IMR-90 (cell line): ENCODE results near the gene GTF2A1L. TPM values are rescaled to one million over a fixed set of nuclear protein-coding genes. Genes with fewer than 3 reads are reported as not detected.

ENCODE experiments used
- ATAC-seq: fragments of 200-7000 bp; cut with Tn5 transposase; 2 replicates; pipeline ENCODE4 v1.9.1; 2020; ENCODE audit warnings: low read depth, mild to moderate bottlenecking, moderate library complexity
- BruUV-seq: library from RNA; stranded (reverse); fragments of 400-500 nt; replicated peaks from 2 replicates; lab custom pipeline; 2021; lab: Mats Ljungman, UMichigan
- CTCF ChIA-PET: fragments of 300-600 bp; formaldehyde crosslinking; extraction: SDS; loops from one replicate; lab custom pipeline; 2021; ENCODE audit warnings: antibody characterized with exemption; lab: Yijun Ruan, JAX
- POLR2A ChIA-PET: fragments of 300-600 bp; sonication (Branson Sonifier 250); formaldehyde crosslinking; loops from one replicate; lab custom pipeline; 2022; ENCODE audit warnings: antibody characterized with exemption; ENCODE audit not compliant: unreplicated experiment; lab: Charles Lee
- DNase-seq: peaks from one replicate; pipeline ENCODE4 v3.0.0; 2013
- H2AFZ ChIP-seq: replicated peaks from 2 replicates; pipeline ENCODE3; 2013; ENCODE audit warnings: low read length, mild to moderate bottlenecking; ENCODE audit not compliant: poor library complexity
- H2AK5ac ChIP-seq: 2 replicates; pipeline ENCODE4 v1.6.1; 2013; ENCODE audit warnings: low read depth, low read length, inconsistent platforms
- H2AK9ac ChIP-seq: replicated peaks from 2 replicates; pipeline ENCODE3; 2013; ENCODE audit warnings: mild to moderate bottlenecking, low read depth, low read length, moderate library complexity; ENCODE audit not compliant: poor library complexity
- H2BK120ac ChIP-seq: 2 replicates; pipeline ENCODE4 v1.6.1; 2013; ENCODE audit warnings: low read depth, low read length, inconsistent platforms
- H2BK15ac ChIP-seq: 3 replicates; pipeline ENCODE4 v1.6.1; 2013; ENCODE audit warnings: low read depth, low read length, inconsistent platforms
- H2BK20ac ChIP-seq: 2 replicates; pipeline ENCODE4 v1.6.1; 2013; ENCODE audit warnings: low read depth, mild to moderate bottlenecking, inconsistent platforms, low read length, moderate library complexity
- H2BK5ac ChIP-seq: 2 replicates; pipeline ENCODE4 v1.6.1; 2013; ENCODE audit warnings: mild to moderate bottlenecking, low read depth, low read length, inconsistent platforms; ENCODE audit not compliant: poor library complexity, severe bottlenecking
- H3K14ac ChIP-seq: replicated peaks from 2 replicates; pipeline ENCODE4 v1.6.1; 2013; ENCODE audit warnings: low read depth, low read length, inconsistent platforms
- H3K18ac ChIP-seq: 2 replicates; pipeline ENCODE4 v1.6.1; 2013; ENCODE audit warnings: low read depth, low read length, control low read depth
- H3K23ac ChIP-seq: 2 replicates; pipeline ENCODE4 v1.6.1; 2013; ENCODE audit warnings: low read depth, low read length, inconsistent platforms
- H3K27ac ChIP-seq: 2 replicates; pipeline ENCODE4 v1.5.1; 2013; ENCODE audit warnings: mild to moderate bottlenecking, control low read depth, low read length; ENCODE audit not compliant: insufficient read depth
- H3K27me3 ChIP-seq: 2 replicates; pipeline ENCODE4 v1.6.1; 2013; ENCODE audit warnings: low read length; ENCODE audit not compliant: control insufficient read depth, insufficient read depth
- H3K36me3 ChIP-seq: 2 replicates; pipeline ENCODE4 v1.6.1; 2013; ENCODE audit warnings: low read length, mixed read lengths; ENCODE audit not compliant: control insufficient read depth, insufficient read depth
- H3K4ac ChIP-seq: 2 replicates; pipeline ENCODE4 v1.6.1; 2013; ENCODE audit warnings: low read depth, low read length, inconsistent platforms
- H3K4me1 ChIP-seq: 2 replicates; pipeline ENCODE4 v1.6.1; 2013; ENCODE audit warnings: low read length, mixed read lengths; ENCODE audit not compliant: control insufficient read depth, insufficient read depth
- H3K4me2 ChIP-seq: 2 replicates; pipeline ENCODE4 v1.6.1; 2013; ENCODE audit warnings: low read depth, mild to moderate bottlenecking, control low read depth, low read length, moderate library complexity
- H3K4me3 ChIP-seq: 2 replicates; pipeline ENCODE4 v1.5.1; 2013; ENCODE audit warnings: low read depth, mild to moderate bottlenecking, control low read depth, low read length, moderate library complexity; ENCODE audit not compliant: insufficient read depth
- H3K56ac ChIP-seq: 2 replicates; pipeline ENCODE4 v1.6.1; 2013; ENCODE audit warnings: low read length, inconsistent platforms; ENCODE audit not compliant: insufficient read depth; ENCODE audit errors: extremely low read depth
- H3K79me1 ChIP-seq, 2 experiments: 2 replicates each; pipeline ENCODE4 v1.6.1; 2013; ENCODE audit warnings: low read length in 2 of 2, inconsistent platforms in 1 of 2, low read depth in 1 of 2
- H3K9ac ChIP-seq: 2 replicates; pipeline ENCODE4 v1.6.1; 2013; ENCODE audit warnings: low read depth, low read length, control low read depth
- H3K9me1 ChIP-seq: 2 replicates; pipeline ENCODE4 v1.6.1; 2013; ENCODE audit warnings: low read length, inconsistent platforms; ENCODE audit not compliant: insufficient read depth
- H3K9me3 ChIP-seq: 2 replicates; pipeline ENCODE4 v1.6.1; 2013; ENCODE audit warnings: low read length; ENCODE audit not compliant: control insufficient read depth, insufficient read depth
- H4K20me1 ChIP-seq: 2 replicates; pipeline ENCODE4 v1.6.1; 2013; ENCODE audit warnings: low read length, inconsistent platforms; ENCODE audit not compliant: insufficient read depth
- H4K5ac ChIP-seq: 2 replicates; pipeline ENCODE4 v1.6.1; 2013; ENCODE audit warnings: mild to moderate bottlenecking, low read depth, low read length, control low read depth
- H4K8ac ChIP-seq, 2 experiments: 2 replicates each; pipeline ENCODE4 v1.6.1; 2013; ENCODE audit warnings: low read depth in 2 of 2, low read length in 2 of 2, control low read depth in 1 of 2, inconsistent platforms in 1 of 2
- H4K91ac ChIP-seq: 2 replicates; pipeline ENCODE4 v1.6.1; 2013; ENCODE audit warnings: low read depth, low read length, inconsistent platforms; ENCODE audit not compliant: insufficient read depth
- BHLHE40 ChIP-seq: fragments of 150-350 bp; IDR thresholded peaks from 2 replicates; pipeline ENCODE4 v1.6.1; 2016; ENCODE audit warnings: mild to moderate bottlenecking, low read depth, low read length
- CEBPB ChIP-seq: IDR thresholded peaks from 2 replicates; pipeline ENCODE4 v1.6.1; 2012; ENCODE audit warnings: low read depth, low read length, improper control_type of control experiment
- CHD1 ChIP-seq: IDR thresholded peaks from 2 replicates; pipeline ENCODE4 v1.6.1; 2012; ENCODE audit warnings: low read depth, low read length, improper control_type of control experiment
- FOS ChIP-seq: fragments of 150-350 bp; IDR thresholded peaks from 2 replicates; pipeline ENCODE4 v1.6.1; 2016; ENCODE audit warnings: low read depth, low read length
- MAFK ChIP-seq: IDR thresholded peaks from 2 replicates; pipeline ENCODE4 v1.6.1; 2012; ENCODE audit warnings: low read depth, low read length, improper control_type of control experiment
- MXI1 ChIP-seq: IDR thresholded peaks from 2 replicates; pipeline ENCODE4 v1.6.1; 2012; ENCODE audit warnings: low read depth, mild to moderate bottlenecking, low read length, moderate library complexity, borderline replicate concordance
- NFE2L2 ChIP-seq: fragments of 150-350 bp; IDR thresholded peaks from 2 replicates; pipeline ENCODE4 v1.6.1; 2016; ENCODE audit warnings: low read depth, mild to moderate bottlenecking, low read length
- POLR2A ChIP-seq: IDR thresholded peaks from 2 replicates; pipeline ENCODE4 v1.6.1; 2012; ENCODE audit warnings: mild to moderate bottlenecking, low read depth, low read length
- RAD21 ChIP-seq: IDR thresholded peaks from 2 replicates; pipeline ENCODE4 v1.6.1; 2012; ENCODE audit warnings: low read length, improper control_type of control experiment
- RCOR1 ChIP-seq: IDR thresholded peaks from 2 replicates; pipeline ENCODE4 v1.6.1; 2012; ENCODE audit warnings: mild to moderate bottlenecking, low read length, improper control_type of control experiment; ENCODE audit not compliant: insufficient replicate concordance
- RFX5 ChIP-seq: IDR thresholded peaks from 2 replicates; pipeline ENCODE4 v1.8.0; 2012; ENCODE audit warnings: low read depth, mild to moderate bottlenecking, low read length, moderate library complexity
- SMC3 ChIP-seq: fragments of 150-350 bp; IDR thresholded peaks from 2 replicates; pipeline ENCODE4 v1.6.1; 2016; ENCODE audit warnings: low read depth, mild to moderate bottlenecking, antibody characterized with exemption, low read length, moderate library complexity
- WGBS, 2 experiments: methylation state at CpG; one replicate each; pipeline versions ENCODE4 v1.1.5 to v1.1.7; 2013; ENCODE audit warnings: missing lambda C conversion rate in 2 of 2; ENCODE audit not compliant: insufficient read length in 1 of 2; ENCODE audit errors: extremely low coverage in 2 of 2; 5-methylcytosine and 5-hydroxymethylcytosine counted together
- dilution Hi-C: fragments of 300-500 bp; cut with HindIII; formaldehyde crosslinking; loops from one replicate; pipeline ENCODE4 v1.14.3; 2018; ENCODE audit warnings: low sequenced_read_pairs; ENCODE audit not compliant: unreplicated experiment
- in situ Hi-C: fragments of 300-500 bp; cut with MboI; formaldehyde crosslinking; loops from 3 replicates; pipeline ENCODE4 v1.14.3; 2019; ENCODE audit warnings: low sequenced_read_pairs, inconsistent platforms, mixed read lengths
- intact Hi-C: fragments of 100-400 bp; cut with micrococcal nuclease; formaldehyde crosslinking; loops from 2 replicates; pipeline ENCODE4 v1.10.0; 2022
- polyA plus RNA-seq, 3 experiments: library from polyadenylated mRNA; depleted of rRNA; stranded (reverse); fragments of >200 nt; gene quantifications; 2 replicates each; pipeline ENCODE4 v1.2.3, GENCODE V29; 2012; ENCODE audit warnings: low replicate concordance in 1 of 3
- total RNA-seq: library from RNA; depleted of rRNA; stranded (reverse); fragments of >200 nt; gene quantifications from 2 replicates; pipeline ENCODE4 v1.2.3, GENCODE V29; 2012
- TF ChIP-seq, protein P1 (sequence below): conservative IDR thresholded peaks from 2 replicates; pipeline ENCODE4 v1.5.1; 2012; ENCODE audit warnings: mild to moderate bottlenecking, low read depth, low read length, improper control_type of control experiment
- TF ChIP-seq, protein P2 (sequence below): fragments of 150-350 bp; IDR thresholded peaks from 2 replicates; pipeline ENCODE4 v1.6.1; 2017; ENCODE audit warnings: mild to moderate bottlenecking, antibody characterized with exemption, low read length, low read depth
- TF ChIP-seq, protein P3 (sequence below): fragments of 150-350 bp; IDR thresholded peaks from 2 replicates; pipeline ENCODE4 v1.6.1; 2016; ENCODE audit warnings: low read depth, mild to moderate bottlenecking, low read length, moderate library complexity, borderline replicate concordance

GTF2A1L gene
- total and polyA plus RNA-seq, 2 of the 4 experiments (the other 2 are of a cell fraction): not detected

DNA sequence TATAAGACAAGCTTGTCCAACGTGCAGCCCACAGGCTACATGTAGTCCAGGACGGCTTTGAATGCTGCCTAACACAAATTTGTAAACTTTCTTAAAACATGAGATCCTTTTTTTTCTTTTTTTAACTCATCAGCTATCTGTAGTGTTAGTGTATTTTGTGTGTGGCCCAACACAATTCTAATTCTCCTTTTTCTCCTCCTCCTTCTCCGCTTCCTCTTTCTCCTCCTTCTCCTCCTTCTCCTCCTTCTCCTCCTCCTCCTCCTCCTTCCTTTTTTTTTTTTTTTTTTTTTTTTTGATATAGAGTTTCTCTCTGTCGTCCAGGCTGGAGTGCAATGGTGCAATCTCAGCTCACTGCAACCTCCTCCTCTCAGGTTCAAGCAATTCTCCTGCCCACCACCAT, 39.3 kb upstream of the GTF2A1L start:
- no peak overlapping the region for H2BK20ac ChIP-seq
- H3K27me3 ChIP-seq: no peaks in the 10 kb centered on the region
- in situ Hi-C loops: no loop called here
- no peak for TF ChIP-seq POLR2A
- TF ChIP-seq RAD21: no peak
- no peak for TF ChIP-seq SMC3
- no peak for TF ChIP-seq MXI1
- TF ChIP-seq, protein P1, sequence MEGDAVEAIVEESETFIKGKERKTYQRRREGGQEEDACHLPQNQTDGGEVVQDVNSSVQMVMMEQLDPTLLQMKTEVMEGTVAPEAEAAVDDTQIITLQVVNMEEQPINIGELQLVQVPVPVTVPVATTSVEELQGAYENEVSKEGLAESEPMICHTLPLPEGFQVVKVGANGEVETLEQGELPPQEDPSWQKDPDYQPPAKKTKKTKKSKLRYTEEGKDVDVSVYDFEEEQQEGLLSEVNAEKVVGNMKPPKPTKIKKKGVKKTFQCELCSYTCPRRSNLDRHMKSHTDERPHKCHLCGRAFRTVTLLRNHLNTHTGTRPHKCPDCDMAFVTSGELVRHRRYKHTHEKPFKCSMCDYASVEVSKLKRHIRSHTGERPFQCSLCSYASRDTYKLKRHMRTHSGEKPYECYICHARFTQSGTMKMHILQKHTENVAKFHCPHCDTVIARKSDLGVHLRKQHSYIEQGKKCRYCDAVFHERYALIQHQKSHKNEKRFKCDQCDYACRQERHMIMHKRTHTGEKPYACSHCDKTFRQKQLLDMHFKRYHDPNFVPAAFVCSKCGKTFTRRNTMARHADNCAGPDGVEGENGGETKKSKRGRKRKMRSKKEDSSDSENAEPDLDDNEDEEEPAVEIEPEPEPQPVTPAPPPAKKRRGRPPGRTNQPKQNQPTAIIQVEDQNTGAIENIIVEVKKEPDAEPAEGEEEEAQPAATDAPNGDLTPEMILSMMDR: no peak
- TF ChIP-seq RCOR1: no peak
- no peak for TF ChIP-seq RFX5
- TF ChIP-seq MAFK: no peak
- no peak for TF ChIP-seq NFE2L2
- TF ChIP-seq, protein P2, sequence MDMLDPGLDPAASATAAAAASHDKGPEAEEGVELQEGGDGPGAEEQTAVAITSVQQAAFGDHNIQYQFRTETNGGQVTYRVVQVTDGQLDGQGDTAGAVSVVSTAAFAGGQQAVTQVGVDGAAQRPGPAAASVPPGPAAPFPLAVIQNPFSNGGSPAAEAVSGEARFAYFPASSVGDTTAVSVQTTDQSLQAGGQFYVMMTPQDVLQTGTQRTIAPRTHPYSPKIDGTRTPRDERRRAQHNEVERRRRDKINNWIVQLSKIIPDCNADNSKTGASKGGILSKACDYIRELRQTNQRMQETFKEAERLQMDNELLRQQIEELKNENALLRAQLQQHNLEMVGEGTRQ: no peak
- no peak for TF ChIP-seq CHD1
- TF ChIP-seq FOS: no peak
- no peak for TF ChIP-seq CEBPB
- TF ChIP-seq, protein P3, sequence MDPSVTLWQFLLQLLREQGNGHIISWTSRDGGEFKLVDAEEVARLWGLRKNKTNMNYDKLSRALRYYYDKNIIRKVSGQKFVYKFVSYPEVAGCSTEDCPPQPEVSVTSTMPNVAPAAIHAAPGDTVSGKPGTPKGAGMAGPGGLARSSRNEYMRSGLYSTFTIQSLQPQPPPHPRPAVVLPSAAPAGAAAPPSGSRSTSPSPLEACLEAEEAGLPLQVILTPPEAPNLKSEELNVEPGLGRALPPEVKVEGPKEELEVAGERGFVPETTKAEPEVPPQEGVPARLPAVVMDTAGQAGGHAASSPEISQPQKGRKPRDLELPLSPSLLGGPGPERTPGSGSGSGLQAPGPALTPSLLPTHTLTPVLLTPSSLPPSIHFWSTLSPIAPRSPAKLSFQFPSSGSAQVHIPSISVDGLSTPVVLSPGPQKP: no peak
- TF ChIP-seq BHLHE40: no peak
- H3K36me3 ChIP-seq: peaks cover 5% of the 10 kb centered on the region
- no peak overlapping the region for H4K5ac ChIP-seq
- no peaks in the 10 kb centered on the region for H3K9me1 ChIP-seq
- H2AFZ ChIP-seq: no peak overlapping the region
- H4K91ac ChIP-seq: no peak overlapping the region
- H3K56ac ChIP-seq: no peak overlapping the region
- no peak overlapping the region for H3K4ac ChIP-seq
- dilution Hi-C loops: no loop called here
- H2BK5ac ChIP-seq: no peak overlapping the region
- no peak overlapping the region for H3K27ac ChIP-seq
- intact Hi-C loops: no loop called here
- no peaks in the 10 kb centered on the region for H3K9me3 ChIP-seq
- H3K9ac ChIP-seq: no peak overlapping the region
- no peak overlapping the region for H2BK15ac ChIP-seq
- CTCF ChIA-PET: interaction anchor here (0.9 kb wide), 1 partner anchor 10 kb away, joined by 3 read pairs; no protein-coding TSS in a partner anchor
- no peaks in the 10 kb centered on the region for H3K4me1 ChIP-seq
- H3K23ac ChIP-seq: no peak overlapping the region
- 57% methylated on average over 1 of the region's 4 CpGs; no CpG with 5 or more reads in 1 of the 2 experiments for WGBS, 2 experiments
- H2BK120ac ChIP-seq: no peak overlapping the region
- H4K8ac ChIP-seq: no peak overlapping the region
- no peak overlapping the region for H3K4me3 ChIP-seq
- no peak overlapping the region for H2AK9ac ChIP-seq
- POLR2A ChIA-PET: no interaction called here
- no peaks in the 10 kb centered on the region for H4K20me1 ChIP-seq
- ATAC-seq (no peak), DNase-seq (no peak)
- H3K4me2 ChIP-seq: no peak overlapping the region
- H3K14ac ChIP-seq: no peak overlapping the region
- no peak overlapping the region for H3K18ac ChIP-seq
- H3K79me1 ChIP-seq: no peaks in the 10 kb centered on the region
- H2AK5ac ChIP-seq: no peak overlapping the region
- BruUV-seq: no TSS peak
